Head of caudate nucleus (tissue), 42 donors: ENCODE measurements around the gene MYO9A.

Experiments used
- DNase-seq, 42 donors: peaks; one replicate each; pipeline versions ENCODE4 v3.0.0 to v3.0.0-alpha.2; 2020 to 2021; ENCODE audit warnings: mixed read lengths in 7 of 42
- intact Hi-C: fragments of 100-400 bp; cut with DNase I; formaldehyde crosslinking; loops from one replicate; pipeline ENCODE4 v1.15.0; 2022

MYO9A gene

GRCh38 chr15:71781179-71781964 is 336.6 kb downstream of the MYO9A start:
- peak in 1 of 42 donors; percentile 28 for DNase-seq
- intact Hi-C loops, result loop anchor here (10.0 kb wide), 1 partner anchor 373 kb away; no protein-coding TSS in a partner anchor

GRCh38 chr15:71780115-71780976 is 337.6 kb downstream of the MYO9A start:
- peak in 10 of 42 donors; percentile 11 to 55 (median 23) for DNase-seq
- intact Hi-C loops, result loop anchor here (10.0 kb wide), 1 partner anchor 374 kb away; no protein-coding TSS in a partner anchor

- intact Hi-C loops, result no loop called here
- DNase-seq, result peak in 1 of 42 donors; percentile 25
Measured at GRCh38 chr15:71779073-71779797, 338.7 kb downstream of the MYO9A start.

DNA sequence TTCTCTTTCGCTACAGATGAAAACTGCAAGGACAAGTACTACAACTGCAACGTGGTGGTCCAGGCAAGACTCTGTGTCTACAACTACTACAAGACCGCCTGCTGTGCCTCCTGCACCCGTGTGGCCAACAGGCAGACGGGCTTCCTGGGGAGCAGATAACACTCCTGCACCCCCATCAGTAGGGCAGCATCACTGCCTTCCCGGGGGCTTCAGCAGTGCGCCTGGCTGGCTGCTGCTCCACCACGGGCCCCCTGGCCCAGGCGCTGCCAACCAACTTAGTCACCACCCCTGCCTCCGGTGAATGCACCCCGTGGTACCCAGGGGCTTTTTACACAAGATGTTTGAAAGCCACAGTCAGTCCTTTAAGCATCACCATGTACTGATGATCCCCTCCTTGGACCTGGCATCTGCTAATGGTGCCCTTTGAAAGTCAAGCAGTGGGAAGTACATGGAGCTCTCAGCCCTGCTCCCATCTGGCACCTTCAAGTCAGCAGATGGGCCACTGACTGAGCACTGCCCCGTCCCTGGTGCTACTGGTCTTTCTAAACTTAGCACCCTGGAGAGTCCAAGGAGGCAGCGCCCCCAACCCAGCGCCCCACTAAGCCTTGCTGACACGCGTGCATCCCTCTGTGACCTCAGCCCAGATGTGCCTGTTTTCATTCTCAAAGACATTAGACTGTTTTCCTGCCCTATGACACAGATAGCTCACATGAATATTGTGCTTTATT is 340.6 kb downstream of the MYO9A start:
- peak in 1 of 42 donors; percentile 29 for DNase-seq
- intact Hi-C loops, result no loop called here

GRCh38 chr15:71776304-71776703 is 341.6 kb downstream of the MYO9A start:
- peak in 1 of 42 donors; percentile 19 for DNase-seq
- intact Hi-C loops, result no loop called here

- intact Hi-C loops, result no loop called here
- no peak for DNase-seq
Measured at GRCh38 chr15:71775856-71776255, 342.1 kb downstream of the MYO9A start.

GRCh38 chr15:71773206-71773859 is 344.6 kb downstream of the MYO9A start:
- DNase-seq, result peak in 1 of 42 donors; percentile 7
- intact Hi-C loops, result no loop called here
